GM10248 (cell line): ENCODE measurements around the gene INPP4A.

Experiments
- CTCF ChIA-PET: fragments of 300-600 bp; sonication (Branson Sonifier 250); formaldehyde crosslinking; extraction: SDS; loops from one replicate; lab custom pipeline; 2021; ENCODE audit warnings: antibody characterized with exemption; lab: Yijun Ruan, JAX
- POLR2A ChIA-PET: fragments of 350-650 bp; sonication (Branson Sonifier 250); formaldehyde crosslinking; extraction: SDS; loops from one replicate; lab custom pipeline; 2020; ENCODE audit warnings: antibody characterized with exemption; lab: Yijun Ruan, JAX
- DNase-seq: peaks from one replicate; pipeline ENCODE4 v3.0.0; 2012; ENCODE audit errors: extremely low spot score
- CTCF ChIP-seq: IDR thresholded peaks from 2 replicates; pipeline ENCODE4 v1.5.1; 2012; ENCODE audit warnings: mild to moderate bottlenecking, low read depth; ENCODE audit errors: extremely low read depth, missing control alignments, control extremely low read depth

Gene INPP4A

DNA sequence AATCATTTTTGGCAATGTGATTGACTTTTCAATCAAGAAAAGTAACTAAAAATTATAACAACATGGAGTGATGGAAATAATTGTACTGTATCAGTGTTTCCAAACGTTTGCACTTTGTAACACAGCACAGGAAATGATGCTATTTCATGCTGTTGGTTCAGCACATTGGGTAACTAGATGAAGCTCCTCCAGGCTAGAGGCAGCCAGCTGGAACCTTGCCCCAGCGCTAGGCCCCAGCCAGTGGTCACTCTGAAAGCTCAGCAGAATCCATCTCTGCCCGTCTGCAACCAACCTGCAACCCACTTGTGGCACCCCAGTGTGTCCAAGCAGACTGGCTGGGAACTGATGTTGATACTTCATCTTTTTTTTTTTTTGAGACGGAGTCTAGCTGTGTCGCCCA, 179.0 kb downstream of the INPP4A start:
- TF ChIP-seq CTCF: no peak
- ChIA-PET CTCF (no interaction called here), POLR2A (no interaction called here)
- DNase-seq: no peak

- CTCF ChIA-PET: interaction anchor here (1.3 to 2.3 kb wide), 2 partner anchors 12 to 17 kb away, joined by 3 to 9 read pairs; no protein-coding TSS in a partner anchor
- TF ChIP-seq CTCF: no peak
- POLR2A ChIA-PET: interaction anchor here (0.6 kb wide), 1 partner anchor 246 kb away, joined by 7 read pairs; no protein-coding TSS in a partner anchor
- DNase-seq: no peak
Measured at GRCh38 chr2:98632351-98632750, 187.7 kb downstream of the INPP4A start.

DNA sequence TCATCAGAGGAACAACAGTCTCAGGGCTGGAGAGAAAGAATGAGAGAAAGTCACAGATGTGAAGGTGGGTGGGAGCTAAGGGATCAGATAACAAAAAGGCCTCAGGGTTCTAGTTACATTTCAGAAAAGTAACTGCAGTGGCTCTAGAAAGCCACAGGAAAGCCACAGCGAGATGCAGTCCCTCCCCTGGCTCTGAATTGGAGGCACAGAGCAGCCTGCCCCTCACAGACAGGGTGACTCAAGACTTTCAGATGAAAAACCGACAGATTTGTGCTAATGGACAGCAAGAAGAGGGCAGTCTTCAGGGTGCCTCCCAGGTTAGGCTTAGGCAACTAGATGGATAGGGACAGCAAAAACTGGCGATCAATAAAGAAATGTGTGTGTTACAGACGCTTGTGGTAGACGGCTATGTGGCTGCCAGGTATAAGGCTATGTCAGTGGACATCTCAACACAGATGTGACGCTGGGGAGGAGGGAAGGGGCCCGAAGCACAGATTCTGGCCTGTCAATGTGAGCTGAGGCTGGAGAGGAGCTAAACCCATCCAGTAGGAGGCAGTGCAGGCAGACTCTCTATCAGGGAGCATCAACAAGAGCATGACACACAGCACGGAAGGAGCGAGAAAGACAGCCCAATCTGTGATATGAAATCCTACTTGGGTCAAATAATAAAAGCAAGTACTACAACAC, 189.9 kb downstream of the INPP4A start:
- ChIA-PET CTCF (interaction anchor here (1.1 kb wide), 1 partner anchor 141 kb away, joined by 3 read pairs; no protein-coding TSS in a partner anchor), POLR2A (no interaction called here)
- TF ChIP-seq CTCF: peak; percentile 43
- no peak for DNase-seq

- DNase-seq: peak; percentile 28
- CTCF ChIA-PET: interaction anchor here (1.4 to 2.9 kb wide), 2 partner anchors 12 to 15 kb away, joined by 3 to 14 read pairs; no protein-coding TSS in a partner anchor
- no peak for TF ChIP-seq CTCF
- POLR2A ChIA-PET: interaction anchor here (0.6 kb wide), 1 partner anchor 702 kb away, joined by 3 read pairs; no protein-coding TSS in a partner anchor
Measured at GRCh38 chr2:98637401-98638147, 192.9 kb downstream of the INPP4A start.

GRCh38 chr2:98643496-98644100, 198.9 kb downstream of the INPP4A start:
- DNase-seq: no peak
- ChIA-PET CTCF (no interaction called here), POLR2A (no interaction called here)
- TF ChIP-seq CTCF: no peak
